HG03139 (cell line): ENCODE results near the gene ITPRID2.
A peak's percentile ranks its signal among the peaks of the same experiment; 100 is the strongest.
"Not testable (repeated sequence)": the region's sequence is repeated elsewhere in the genome, so short reads cannot be mapped to it uniquely, and the experiment has no call there.

Experiments
- ATAC-seq: cut with Tn5 transposase; IDR thresholded peaks from one replicate; pipeline ENCODE4 v1.9.1; 2021; ENCODE audit not compliant: unreplicated experiment

Gene ITPRID2

GRCh38 chr2:181915102-181915501 is 23.6 kb downstream of the ITPRID2 start:
- ATAC-seq, result no peak

GRCh38 chr2:181916726-181917718 is 25.5 kb downstream of the ITPRID2 start:
- no peak for ATAC-seq

- no peak for ATAC-seq
Measured at GRCh38 chr2:181918188-181918587, 26.7 kb downstream of the ITPRID2 start.

- no peak for ATAC-seq
Measured at GRCh38 chr2:181923121-181923520, 31.6 kb downstream of the ITPRID2 start.

DNA sequence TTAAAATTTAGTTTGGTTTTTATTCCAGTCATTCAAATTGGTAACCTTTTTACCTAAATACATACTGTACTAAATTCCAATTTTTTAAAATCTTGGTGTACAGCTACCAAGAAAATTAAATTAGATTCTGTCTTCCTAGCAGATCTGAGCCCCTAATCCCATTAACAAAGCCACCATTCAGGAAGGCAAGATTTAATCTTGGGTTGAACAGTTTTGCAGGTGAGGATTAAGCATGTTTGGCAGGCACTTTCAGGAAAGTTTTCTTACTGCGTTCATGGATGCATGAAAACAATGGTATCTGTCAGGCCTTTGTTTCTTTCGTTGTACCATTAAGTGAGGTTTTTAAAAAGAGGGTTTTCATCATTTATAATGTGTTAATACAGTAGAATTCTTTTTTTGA is 32.8 kb downstream of the ITPRID2 start:
- no peak for ATAC-seq

DNA sequence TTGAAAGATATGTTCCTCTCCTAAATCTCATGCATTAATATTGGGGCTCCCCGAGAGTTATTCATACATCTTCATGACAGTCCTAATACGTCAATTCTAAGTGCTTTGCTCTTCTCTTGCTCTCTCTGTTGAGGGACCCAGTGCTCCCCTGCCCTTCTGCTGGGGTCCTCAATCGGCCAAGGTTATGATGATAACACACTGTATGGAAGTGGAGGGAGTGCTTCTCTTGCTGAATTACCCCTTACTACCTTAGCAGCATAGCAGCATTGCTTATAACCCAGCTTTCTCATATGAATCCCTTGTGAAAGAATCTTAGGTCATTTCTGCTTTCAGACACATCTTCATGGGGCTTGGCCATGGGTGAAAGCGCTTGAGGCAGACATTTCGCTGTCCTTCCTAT is 43.2 kb downstream of the ITPRID2 start:
- no peak for ATAC-seq

GRCh38 chr2:181937473-181937872 is 45.9 kb downstream of the ITPRID2 start:
- no peak for ATAC-seq

GRCh38 chr2:181943411-181944124 is 52.0 kb downstream of the ITPRID2 start:
- no peak for ATAC-seq

DNA sequence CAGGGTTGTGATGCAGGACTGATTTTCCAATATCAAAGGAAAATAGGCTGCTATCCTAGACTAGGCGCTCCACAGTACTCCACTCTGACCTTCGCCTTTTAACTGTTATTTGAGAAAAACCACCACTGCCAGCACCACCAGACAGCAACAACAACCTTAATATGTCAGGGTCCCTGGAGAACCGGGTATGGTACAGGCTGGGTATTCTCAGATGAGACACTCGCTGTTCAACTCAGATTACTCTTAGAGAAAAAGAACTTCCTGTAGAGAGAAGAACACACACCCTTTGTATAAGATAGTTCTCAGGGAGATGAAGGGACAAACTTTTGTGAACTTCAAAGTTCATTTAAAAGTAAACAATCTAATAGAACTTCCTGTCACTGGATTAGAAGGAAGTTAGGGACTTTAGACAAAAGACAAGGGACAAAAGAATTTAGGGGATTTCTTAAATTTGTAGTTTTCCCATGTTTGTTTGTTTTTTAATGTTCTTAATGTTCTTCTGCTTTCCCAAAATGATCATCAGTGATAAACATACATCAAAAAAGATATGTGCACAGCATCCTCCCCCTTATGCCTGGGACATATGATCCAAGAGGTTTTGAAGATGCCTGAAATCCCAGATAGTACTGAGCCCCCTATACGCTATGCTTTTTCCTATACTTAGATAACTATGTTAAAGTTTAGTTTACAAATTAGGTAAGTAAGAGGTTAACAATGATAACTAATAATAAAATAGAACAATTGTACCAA is 52.8 kb downstream of the ITPRID2 start:
- ATAC-seq, result no peak

GRCh38 chr2:181944914-181945291 is 53.4 kb downstream of the ITPRID2 start:
- no peak for ATAC-seq

DNA sequence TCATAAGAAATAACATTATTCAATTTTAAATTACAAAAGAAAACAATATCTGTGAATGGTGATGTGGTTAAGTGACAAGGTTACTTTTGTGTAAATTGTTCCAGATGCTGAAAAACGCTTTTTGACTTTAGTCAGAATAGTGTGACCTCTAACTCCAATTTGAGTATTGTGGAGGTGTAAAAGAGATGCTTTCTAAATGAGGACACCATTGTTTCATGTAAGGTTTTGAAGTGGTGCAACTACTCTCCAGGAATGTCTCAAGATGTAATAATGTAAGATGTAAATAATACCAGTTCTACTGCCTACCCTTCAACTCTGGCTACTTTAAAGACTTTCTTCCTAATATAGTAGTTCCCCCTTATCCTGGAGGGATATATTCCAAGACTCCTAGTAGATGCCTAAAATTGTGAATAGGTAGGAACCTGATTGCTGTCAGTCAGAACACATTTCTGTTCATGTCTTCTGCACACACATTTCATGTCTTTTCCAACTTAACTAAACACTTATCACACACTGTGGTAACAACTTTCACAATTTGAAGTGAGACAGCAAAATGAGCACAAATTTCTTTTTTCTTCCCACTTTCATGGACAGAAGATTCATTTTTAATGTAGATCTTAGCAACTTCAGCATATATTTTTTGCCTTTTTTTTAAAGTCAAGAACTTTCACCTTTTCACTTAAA is 55.1 kb downstream of the ITPRID2 start:
- no peak for ATAC-seq

GRCh38 chr2:181947273-181947672 is 55.7 kb downstream of the ITPRID2 start:
- no peak for ATAC-seq

GRCh38 chr2:181948227-181948626 is 56.7 kb downstream of the ITPRID2 start:
- no peak for ATAC-seq

DNA sequence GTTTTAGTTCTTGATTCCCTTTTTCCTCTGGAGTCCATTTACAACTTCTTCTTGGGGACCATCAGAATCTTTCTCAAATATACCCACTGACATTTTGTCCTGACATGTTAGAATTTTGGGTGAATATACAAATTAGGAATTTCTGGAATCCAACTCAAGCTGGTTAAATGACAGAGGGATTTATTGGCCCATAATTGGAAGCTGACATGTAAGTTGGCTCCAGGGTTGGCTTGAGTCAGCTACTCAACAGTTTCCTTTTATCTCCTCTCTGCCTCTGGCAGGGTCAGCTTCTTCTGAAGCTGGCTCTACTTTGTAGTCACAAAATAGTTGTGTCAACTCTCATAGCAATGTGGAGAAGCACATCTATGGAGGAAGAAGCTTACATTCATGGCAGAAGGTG is 57.5 kb downstream of the ITPRID2 start:
- no peak for ATAC-seq

DNA sequence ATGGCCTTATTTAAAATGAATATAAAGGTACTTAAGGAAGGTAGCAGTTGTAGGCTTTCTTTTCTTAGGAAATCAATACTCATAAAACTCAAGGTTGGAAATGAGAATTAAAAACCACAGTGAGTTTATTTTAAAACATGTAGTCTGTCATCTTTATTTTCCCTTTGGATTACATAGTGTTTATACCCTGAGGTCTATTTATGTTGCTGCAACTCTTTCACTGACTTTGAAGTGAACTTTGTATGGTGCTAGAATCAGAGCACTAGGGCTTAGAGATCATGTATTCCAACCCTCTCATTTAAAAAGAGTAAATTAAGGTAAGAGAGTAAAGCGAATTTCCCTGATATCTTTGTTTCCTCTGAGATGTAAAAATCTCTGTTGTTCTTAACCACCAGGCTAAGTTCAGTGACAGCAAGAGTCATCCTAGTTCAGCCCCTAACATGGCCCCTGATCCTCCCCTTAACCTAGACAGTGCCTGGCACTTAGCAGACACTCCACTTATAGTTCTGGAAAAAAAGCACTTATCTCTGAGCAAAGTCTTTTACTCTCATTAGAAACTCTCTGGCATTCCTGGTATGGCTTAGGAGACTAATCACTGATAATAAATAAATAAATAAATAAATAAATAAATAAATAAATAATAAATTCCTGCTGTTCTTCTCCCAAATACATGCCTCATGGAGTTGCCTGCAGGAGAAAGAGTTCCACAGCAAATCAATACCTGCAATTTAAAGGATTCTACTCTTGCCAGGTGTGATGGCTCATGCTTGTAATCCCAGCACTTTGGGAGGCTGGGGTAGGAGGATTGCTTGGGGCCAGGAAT is 61.1 kb downstream of the ITPRID2 start:
- no peak for ATAC-seq

- peak; percentile 76 for ATAC-seq
Measured at GRCh38 chr2:181953881-181954537, 62.5 kb downstream of the ITPRID2 start.

GRCh38 chr2:181954538-181954883 is 63.0 kb downstream of the ITPRID2 start:
- no peak for ATAC-seq

- no peak for ATAC-seq
Measured at GRCh38 chr2:181955010-181955409, 63.5 kb downstream of the ITPRID2 start.

DNA sequence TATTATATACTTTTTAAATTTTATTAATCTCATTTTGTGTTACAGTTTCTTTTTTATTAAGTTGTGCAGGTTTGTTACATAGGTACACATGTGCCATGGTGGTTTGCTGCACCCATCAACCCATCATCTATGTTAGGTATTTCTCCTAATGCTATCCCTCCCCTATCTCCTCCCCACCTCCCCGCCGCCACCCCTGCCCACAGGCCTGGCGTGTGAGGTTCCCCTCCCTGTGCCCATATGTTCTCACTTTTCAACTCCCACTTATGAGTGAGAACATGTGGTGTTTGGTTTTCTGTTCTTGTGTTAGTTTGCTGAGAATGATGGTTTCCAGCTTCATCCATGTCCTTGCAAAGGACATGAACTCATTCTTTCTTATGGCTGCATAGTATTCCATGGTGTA is 64.3 kb downstream of the ITPRID2 start:
- ATAC-seq, result not testable (repeated sequence)

DNA sequence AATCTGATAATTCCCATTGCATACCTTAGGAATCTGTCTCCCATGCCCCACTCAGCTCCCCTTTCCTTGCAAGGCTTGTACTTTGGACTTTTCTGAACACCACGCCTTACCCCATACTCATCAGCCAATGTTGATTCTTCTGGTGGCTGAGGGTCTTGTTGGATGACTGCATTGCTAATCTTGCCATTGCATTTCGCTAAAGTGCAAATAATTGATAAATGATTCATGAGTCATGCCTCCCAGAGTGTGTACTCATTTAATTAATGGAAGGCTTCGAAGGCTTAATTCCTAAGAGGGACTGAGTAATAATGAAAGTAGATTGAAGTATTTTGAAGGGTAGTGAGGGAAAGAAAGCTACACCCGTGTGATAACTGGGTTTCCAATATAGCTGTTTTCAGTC is 66.1 kb downstream of the ITPRID2 start:
- ATAC-seq, result no peak
